Keratinocyte (primary cell): Measurements from ENCODE around the gene CES5A.

Experiments used
- CTCF ChIP-seq, 3 experiments: IDR thresholded peaks in 1 of 3; conservative IDR thresholded peaks in 1 of 3; optimal IDR thresholded peaks in 1 of 3; 2 replicates in 2 of 3; 3 replicates in 1 of 3; pipeline versions ENCODE3 to v1.5.1; 2011; ENCODE audit warnings: low read length in 3 of 3, mild to moderate bottlenecking in 3 of 3, moderate library complexity in 2 of 3, control low read depth in 1 of 3, inconsistent platforms in 1 of 3; ENCODE audit not compliant: insufficient read depth in 2 of 3; ENCODE audit errors: extremely low read depth in 1 of 3
- EZH2 ChIP-seq: IDR thresholded peaks from one replicate; pipeline ENCODE4 v1.6.1; 2012; ENCODE audit warnings: inconsistent platforms, mild to moderate bottlenecking, low read length, moderate library complexity

- TF ChIP-seq CTCF (optimal IDR thresholded peaks at IDR 0.05 in 1 of 3, IDR thresholded peaks at IDR 0.05 in 1 of 3, conservative IDR thresholded peaks at IDR 0.05 in 1 of 3; ENCODE audit: extremely low read depth in 1 of 3, insufficient read depth in 2 of 3, low read length in 3 of 3), result no peak
- TF ChIP-seq EZH2, result no peak
Observed at GRCh38 chr16:55914383-55914782, 39.2 kb upstream of the CES5A start.
